Upper lobe of left lung (tissue), 4 donors: ENCODE measurements around the gene ACTR3.

ENCODE experiments used
- POLR2AphosphoS5 ChIP-seq, 2 donors: sonication (generic); formaldehyde crosslinking; IDR thresholded peaks; one replicate each; pipeline ENCODE4 v1.5.1; 2017; ENCODE audit warnings: antibody characterized with exemption in 2 of 2
- TF ChIP-seq, protein P1 (sequence below), 6 experiments: fragments of 450-650 bp in 4 of 6; fragments of 200-600 bp in 2 of 6; sonication (generic) in 2 of 6; IDR thresholded peaks; one replicate each; pipeline ENCODE4 v1.5.1; 2016 to 2019; ENCODE audit warnings: antibody characterized with exemption in 6 of 6

DNA sequence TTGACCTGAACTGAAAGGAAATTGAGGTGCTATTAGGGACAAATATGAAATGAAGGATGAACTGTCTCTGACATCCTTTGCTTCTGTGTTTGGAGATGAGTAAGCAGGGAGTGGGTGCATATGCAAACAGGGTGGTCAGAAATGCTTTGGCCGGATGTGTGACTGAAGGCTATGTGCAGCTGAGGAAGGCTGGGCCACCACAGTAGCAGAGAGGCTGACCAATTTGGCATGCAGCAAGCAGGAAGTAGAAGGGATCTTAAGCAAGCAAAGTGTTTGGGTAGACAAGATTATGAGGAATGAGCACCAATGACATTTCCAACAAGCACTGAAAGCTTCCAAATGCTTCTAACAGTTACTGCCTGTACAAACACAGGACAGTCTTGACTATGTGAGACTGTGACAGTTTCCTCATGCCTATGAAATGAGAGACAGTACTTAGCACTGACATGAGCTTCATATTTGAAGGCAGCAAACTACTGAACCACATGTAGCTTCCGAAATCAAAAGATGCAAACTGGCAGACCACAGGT lies 3.3 kb upstream of the ACTR3 start:
- TF ChIP-seq, protein P1, sequence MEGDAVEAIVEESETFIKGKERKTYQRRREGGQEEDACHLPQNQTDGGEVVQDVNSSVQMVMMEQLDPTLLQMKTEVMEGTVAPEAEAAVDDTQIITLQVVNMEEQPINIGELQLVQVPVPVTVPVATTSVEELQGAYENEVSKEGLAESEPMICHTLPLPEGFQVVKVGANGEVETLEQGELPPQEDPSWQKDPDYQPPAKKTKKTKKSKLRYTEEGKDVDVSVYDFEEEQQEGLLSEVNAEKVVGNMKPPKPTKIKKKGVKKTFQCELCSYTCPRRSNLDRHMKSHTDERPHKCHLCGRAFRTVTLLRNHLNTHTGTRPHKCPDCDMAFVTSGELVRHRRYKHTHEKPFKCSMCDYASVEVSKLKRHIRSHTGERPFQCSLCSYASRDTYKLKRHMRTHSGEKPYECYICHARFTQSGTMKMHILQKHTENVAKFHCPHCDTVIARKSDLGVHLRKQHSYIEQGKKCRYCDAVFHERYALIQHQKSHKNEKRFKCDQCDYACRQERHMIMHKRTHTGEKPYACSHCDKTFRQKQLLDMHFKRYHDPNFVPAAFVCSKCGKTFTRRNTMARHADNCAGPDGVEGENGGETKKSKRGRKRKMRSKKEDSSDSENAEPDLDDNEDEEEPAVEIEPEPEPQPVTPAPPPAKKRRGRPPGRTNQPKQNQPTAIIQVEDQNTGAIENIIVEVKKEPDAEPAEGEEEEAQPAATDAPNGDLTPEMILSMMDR (IDR thresholded peaks at IDR 0.05), result no peak
- peak in 1 of 2 donors; percentile 62 for TF ChIP-seq POLR2AphosphoS5 (IDR thresholded peaks at IDR 0.05)
